Breast epithelium (tissue), 4 donors: ENCODE data around the gene TERB1. TPM values are rescaled to one million over a fixed set of nuclear protein-coding genes. Genes with fewer than 3 reads are reported as not detected.

Experiments used
- DNase-seq, 2 donors: peaks; one replicate each; pipeline ENCODE4 v3.0.0-alpha.2; 2019; ENCODE audit warnings: low spot score in 2 of 2
- H3K27ac ChIP-seq, 2 donors: fragments of 200-600 bp; sonication (generic) in 1 of 2; one replicate each; pipeline ENCODE4 v1.5.1; 2016 to 2019; ENCODE audit warnings: mild to moderate bottlenecking in 1 of 2
- H3K27me3 ChIP-seq, 2 donors: fragments of 200-600 bp; sonication (generic) in 1 of 2; one replicate each; pipeline versions ENCODE4 v1.5.1 to v1.6.0; 2017 to 2019; ENCODE audit warnings: control low read depth in 1 of 2, mild to moderate bottlenecking in 1 of 2
- H3K36me3 ChIP-seq: fragments of 200-600 bp; one replicate; pipeline ENCODE4 v1.5.1; 2019
- H3K4me1 ChIP-seq, 2 donors: fragments of 200-600 bp; sonication (generic); one replicate each; pipeline ENCODE4 v1.5.1; 2016 to 2019; ENCODE audit warnings: control low read depth in 1 of 2
- H3K4me3 ChIP-seq, 3 donors: fragments of 200-600 bp; sonication (generic); 1 replicate in 2 of 3; 2 replicates in 1 of 3; pipeline ENCODE4 v1.5.1; 2016 to 2019; ENCODE audit warnings: mild to moderate bottlenecking in 3 of 3, moderate library complexity in 2 of 3
- H3K9me3 ChIP-seq, 2 donors: fragments of 200-600 bp; sonication (generic) in 1 of 2; one replicate each; pipeline ENCODE4 v1.5.1; 2016 to 2019; ENCODE audit warnings: control low read depth in 1 of 2
- POLR2A ChIP-seq: fragments of 450-650 bp; IDR thresholded peaks from one replicate; pipeline ENCODE4 v1.6.1; 2016; ENCODE audit warnings: antibody characterized with exemption, mild to moderate bottlenecking, moderate library complexity
- POLR2AphosphoS5 ChIP-seq, 3 donors: sonication (generic); formaldehyde crosslinking; IDR thresholded peaks; one replicate each; pipeline ENCODE4 v1.6.1; 2017; ENCODE audit warnings: antibody characterized with exemption in 3 of 3
- intact Hi-C: fragments of 100-400 bp; cut with DNase I; formaldehyde crosslinking; loops from one replicate; pipeline ENCODE4 v1.15.1; 2023; ENCODE audit warnings: low total_unique reads
- total RNA-seq, 3 donors: library from RNA; depleted of rRNA; stranded (reverse); fragments of >200 nt; gene quantifications; one replicate each; pipeline ENCODE4 v1.1.0, GENCODE V29; 2016
- TF ChIP-seq, protein P1 (sequence below), 3 donors: fragments of 450-650 bp; IDR thresholded peaks; one replicate each; pipeline ENCODE4 v1.5.1; 2016 to 2017; ENCODE audit warnings: antibody characterized with exemption in 3 of 3, mild to moderate bottlenecking in 3 of 3, moderate library complexity in 3 of 3

The TERB1 gene
- total RNA-seq, 3 donors from 2014 or later = 0.33 to 0.64 (median 0.59) TPM

DNA sequence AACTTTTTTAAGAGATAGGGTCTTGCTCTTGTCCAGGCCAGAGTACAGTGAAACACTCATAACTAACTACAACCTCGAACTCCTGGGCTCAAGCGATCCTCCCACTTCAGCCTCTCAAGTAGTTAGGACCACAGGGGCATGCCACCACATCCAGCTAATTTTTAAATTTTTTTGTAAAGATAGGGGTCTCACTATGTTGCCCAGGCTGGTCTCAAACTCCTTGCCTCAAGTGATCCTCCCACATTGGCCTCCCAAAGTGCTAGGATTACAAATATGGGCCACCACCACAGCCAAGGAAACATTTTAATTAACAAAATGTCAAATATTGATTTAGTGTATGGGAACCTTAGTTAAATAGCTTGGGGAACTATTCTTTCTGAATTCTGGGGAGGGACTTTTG, 47.2 kb downstream of the TERB1 start:
- Histone ChIP-seq H3K36me3 (no peaks in the 10 kb centered on the region), H3K27ac (no peak overlapping the region), H3K9me3 (no peaks in the 10 kb centered on the region), H3K4me1 (peaks cover 0 to 12% of the 10 kb centered on the region in 2 donors), H3K27me3 (no peaks in the 10 kb centered on the region), H3K4me3 (no peak overlapping the region)
- TF ChIP-seq POLR2A (no peak), POLR2AphosphoS5 (IDR thresholded peaks at IDR 0.05) (no peak)
- TF ChIP-seq, protein P1, sequence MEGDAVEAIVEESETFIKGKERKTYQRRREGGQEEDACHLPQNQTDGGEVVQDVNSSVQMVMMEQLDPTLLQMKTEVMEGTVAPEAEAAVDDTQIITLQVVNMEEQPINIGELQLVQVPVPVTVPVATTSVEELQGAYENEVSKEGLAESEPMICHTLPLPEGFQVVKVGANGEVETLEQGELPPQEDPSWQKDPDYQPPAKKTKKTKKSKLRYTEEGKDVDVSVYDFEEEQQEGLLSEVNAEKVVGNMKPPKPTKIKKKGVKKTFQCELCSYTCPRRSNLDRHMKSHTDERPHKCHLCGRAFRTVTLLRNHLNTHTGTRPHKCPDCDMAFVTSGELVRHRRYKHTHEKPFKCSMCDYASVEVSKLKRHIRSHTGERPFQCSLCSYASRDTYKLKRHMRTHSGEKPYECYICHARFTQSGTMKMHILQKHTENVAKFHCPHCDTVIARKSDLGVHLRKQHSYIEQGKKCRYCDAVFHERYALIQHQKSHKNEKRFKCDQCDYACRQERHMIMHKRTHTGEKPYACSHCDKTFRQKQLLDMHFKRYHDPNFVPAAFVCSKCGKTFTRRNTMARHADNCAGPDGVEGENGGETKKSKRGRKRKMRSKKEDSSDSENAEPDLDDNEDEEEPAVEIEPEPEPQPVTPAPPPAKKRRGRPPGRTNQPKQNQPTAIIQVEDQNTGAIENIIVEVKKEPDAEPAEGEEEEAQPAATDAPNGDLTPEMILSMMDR (IDR thresholded peaks at IDR 0.05) = no peak
- no peak for DNase-seq
- intact Hi-C loops = no loop called here

DNA sequence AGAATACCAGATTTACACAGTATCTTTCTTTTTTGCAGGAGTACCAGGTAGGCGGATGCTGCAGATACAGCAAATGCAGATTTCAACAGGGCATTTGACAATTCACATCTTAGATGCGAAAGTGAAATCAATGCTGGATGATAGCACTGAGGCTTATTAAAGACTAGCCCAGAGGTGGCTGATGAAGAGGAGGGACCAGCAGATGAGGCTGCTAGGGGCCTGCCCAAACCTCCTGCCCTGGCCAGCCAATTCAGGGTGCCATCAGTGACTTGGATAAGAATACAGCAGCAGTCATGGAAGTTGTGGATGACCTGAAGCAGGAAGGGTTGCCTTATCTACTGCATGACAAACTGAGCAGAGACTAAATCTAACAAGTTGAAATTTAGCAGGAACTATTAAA, 48.4 kb downstream of the TERB1 start:
- no peak for TF ChIP-seq POLR2AphosphoS5 (IDR thresholded peaks at IDR 0.05)
- no peak for TF ChIP-seq POLR2A
- TF ChIP-seq, protein P1 (IDR thresholded peaks at IDR 0.05) = no peak
- Histone ChIP-seq H3K27ac (no peak overlapping the region), H3K27me3 (no peaks in the 10 kb centered on the region), H3K9me3 (no peaks in the 10 kb centered on the region), H3K4me1 (peaks cover 0 to 12% of the 10 kb centered on the region in 2 donors), H3K4me3 (no peak overlapping the region), H3K36me3 (no peaks in the 10 kb centered on the region)
- DNase-seq = no peak
- intact Hi-C loops = loop anchor here (2.0 kb wide), 1 partner anchor 54 kb away; no protein-coding TSS in a partner anchor

DNA sequence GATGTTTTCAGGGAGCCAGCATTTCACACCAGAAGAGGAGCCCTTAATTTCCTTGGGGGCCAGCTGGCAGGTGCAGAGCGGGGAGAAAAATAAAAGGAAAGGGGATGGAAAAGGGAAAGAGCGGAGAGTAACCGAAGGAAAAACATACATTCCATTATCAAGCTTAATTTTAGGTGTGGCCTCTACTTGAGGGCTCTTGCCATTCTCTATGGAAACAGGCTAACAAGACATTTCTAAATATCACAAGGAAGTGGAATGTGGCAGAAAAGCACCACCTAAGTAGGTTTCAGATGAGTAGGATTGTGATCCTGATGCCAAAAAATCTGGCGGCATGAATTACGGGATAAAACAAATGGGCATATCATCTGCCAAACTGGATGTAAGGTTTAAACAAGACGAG, 49.0 kb downstream of the TERB1 start:
- Histone ChIP-seq H3K27me3 (no peaks in the 10 kb centered on the region), H3K27ac (no peak overlapping the region), H3K9me3 (no peaks in the 10 kb centered on the region), H3K4me1 (peaks cover 0 to 12% of the 10 kb centered on the region in 2 donors), H3K36me3 (no peaks in the 10 kb centered on the region), H3K4me3 (peak overlapping the region in 1 of 3 donors; percentile 86)
- intact Hi-C loops = loop anchor here (2.0 kb wide), 1 partner anchor 54 kb away; no protein-coding TSS in a partner anchor
- TF ChIP-seq POLR2AphosphoS5 (IDR thresholded peaks at IDR 0.05) (no peak), POLR2A (no peak)
- TF ChIP-seq, protein P1 (IDR thresholded peaks at IDR 0.05) = no peak
- DNase-seq = no peak

DNA sequence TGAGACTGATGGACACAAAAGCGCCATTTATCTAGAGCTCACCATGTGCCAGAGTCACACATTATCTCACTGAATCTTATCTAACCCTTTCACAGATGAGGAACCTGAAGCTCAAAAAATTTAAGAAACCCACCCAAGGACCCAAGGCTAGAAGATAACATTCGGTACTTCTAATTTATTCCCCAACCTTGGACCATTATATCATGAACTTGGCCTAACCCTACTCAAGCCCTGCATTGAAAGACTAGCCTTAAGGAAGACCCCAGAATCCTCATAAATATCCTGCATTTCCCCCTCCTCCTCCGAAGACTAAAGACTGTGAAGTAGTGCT, 49.4 kb downstream of the TERB1 start:
- Histone ChIP-seq H3K9me3 (no peaks in the 10 kb centered on the region), H3K36me3 (no peaks in the 10 kb centered on the region), H3K27ac (peak overlapping the region; percentile 94 to 97), H3K27me3 (no peaks in the 10 kb centered on the region), H3K4me1 (peaks cover 0 to 12% of the 10 kb centered on the region in 2 donors), H3K4me3 (peak overlapping the region; percentile 86 to 100 (median 99))
- intact Hi-C loops = loop anchor here (2.0 kb wide), 1 partner anchor 55 kb away; no protein-coding TSS in a partner anchor
- TF ChIP-seq, protein P1 (IDR thresholded peaks at IDR 0.05) = peak in 1 of 3 donors; percentile 50
- no peak for TF ChIP-seq POLR2A
- TF ChIP-seq POLR2AphosphoS5 (IDR thresholded peaks at IDR 0.05) = no peak
- DNase-seq = no peak

DNA sequence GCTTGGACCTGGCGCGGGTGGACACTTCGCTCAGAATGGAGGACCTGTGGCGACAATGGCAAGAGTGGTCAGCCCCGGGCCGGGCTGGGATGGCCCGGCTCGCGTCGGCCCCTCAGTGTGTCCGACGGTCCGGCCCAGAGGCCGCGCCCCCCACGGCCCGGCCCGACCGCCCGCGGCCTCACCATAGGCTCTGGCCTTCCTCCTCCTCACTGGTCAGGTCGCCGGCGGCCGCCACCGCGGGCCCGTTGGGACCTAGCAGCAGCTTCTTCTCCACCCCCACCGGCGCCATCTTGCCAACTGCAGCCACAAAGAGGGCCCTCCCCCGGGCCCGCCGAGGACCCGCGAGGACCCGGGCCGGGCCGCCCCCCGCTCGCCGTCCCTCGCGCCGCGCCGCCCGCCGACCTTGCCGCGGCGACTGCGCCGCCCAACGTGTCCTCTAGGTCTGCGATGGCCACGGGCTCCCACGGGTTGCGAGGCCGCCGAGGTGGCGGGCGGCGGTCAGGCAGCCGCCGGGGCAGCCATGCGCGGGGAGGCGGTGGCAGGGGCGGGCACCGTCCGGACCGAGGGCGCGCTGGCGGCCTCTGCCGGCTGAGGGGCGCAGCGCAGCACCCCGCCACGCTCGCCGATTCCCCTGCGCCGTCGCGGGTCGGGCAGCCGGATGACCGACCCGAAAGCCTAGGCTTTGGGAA, 49.9 kb downstream of the TERB1 start, which contains the start of gene DYNC1LI2:
Gene DYNC1LI2, minus strand, starts transcription at position 307 of the 689 bp plus-strand sequence. Its CDS starts 18 bp downstream, at position 289.
- Histone ChIP-seq H3K27me3 (no peaks in the 10 kb centered on the region), H3K4me1 (peaks cover 0 to 12% of the 10 kb centered on the region in 2 donors), H3K36me3 (no peaks in the 10 kb centered on the region), H3K27ac (peak within 1 kb of the TSS; percentile 94 to 97), H3K9me3 (no peaks in the 10 kb centered on the region), H3K4me3 (peak within 1 kb of the TSS; percentile 86 to 100 (median 99))
- intact Hi-C loops = no loop called here
- TF ChIP-seq, protein P1 (IDR thresholded peaks at IDR 0.05) = peak in 1 of 3 donors; percentile 98
- no peak for TF ChIP-seq POLR2A
- peak in 1 of 3 donors; percentile 16 for TF ChIP-seq POLR2AphosphoS5 (IDR thresholded peaks at IDR 0.05)
- DNase-seq = peak; percentile 65 to 79
